Keratinocyte (primary cell): ENCODE results near the gene KLHDC4. TPM values are rescaled to one million over a fixed set of nuclear protein-coding genes. Genes with fewer than 3 reads are reported as not detected.

Experiments used
- DNase-seq: peaks from one replicate; pipeline ENCODE4 v3.0.0-alpha.2; 2011; ENCODE audit warnings: low read depth, missing footprints, low spot score
- FAIRE-seq: peaks from 2 replicates; lab custom pipeline; 2011; peaks lifted over from hg19 to GRCh38; lab: Jason Lieb, UNC
- H2AFZ ChIP-seq: 2 replicates; pipeline ENCODE4 v1.6.0; 2012; ENCODE audit warnings: low read length, control low read depth, inconsistent platforms; ENCODE audit not compliant: control insufficient read depth
- H3K27ac ChIP-seq: 2 replicates; pipeline ENCODE4 v1.5.1; 2011; ENCODE audit warnings: low read length; ENCODE audit not compliant: control insufficient read depth, insufficient read depth
- H3K27me3 ChIP-seq: 3 replicates; pipeline ENCODE4 v1.6.0; 2011; ENCODE audit warnings: low read length; ENCODE audit not compliant: control insufficient read depth, insufficient read depth; ENCODE audit errors: extremely low read depth
- H3K36me3 ChIP-seq, 2 experiments: 2 replicates in 1 of 2; 3 replicates in 1 of 2; pipeline ENCODE4 v1.5.1; 2011; ENCODE audit warnings: low read length in 2 of 2, mild to moderate bottlenecking in 1 of 2; ENCODE audit not compliant: control insufficient read depth in 2 of 2, insufficient read depth in 2 of 2; ENCODE audit errors: extremely low read depth in 1 of 2
- H3K4me1 ChIP-seq: 3 replicates; pipeline ENCODE4 v1.5.1; 2011; ENCODE audit warnings: low read length; ENCODE audit not compliant: control insufficient read depth, insufficient read depth; ENCODE audit errors: extremely low read depth
- H3K4me2 ChIP-seq: 3 replicates; pipeline ENCODE4 v1.6.0; 2011; ENCODE audit warnings: low read depth, low read length; ENCODE audit not compliant: control insufficient read depth, insufficient read depth; ENCODE audit errors: extremely low read depth
- H3K4me3 ChIP-seq, 3 experiments: fragments of 200-600 bp in 1 of 3; sonication (generic) in 1 of 3; 2 replicates in 2 of 3; 3 replicates in 1 of 3; pipeline ENCODE4 v1.5.1; 2011 to 2016; ENCODE audit warnings: low read length in 3 of 3, mild to moderate bottlenecking in 3 of 3, control low read depth in 2 of 3, inconsistent platforms in 1 of 3, low read depth in 1 of 3, mixed read lengths in 1 of 3, mixed run types in 1 of 3, moderate library complexity in 1 of 3; ENCODE audit not compliant: control insufficient read depth in 2 of 3, insufficient read depth in 2 of 3; ENCODE audit errors: extremely low read depth in 1 of 3
- H3K79me2 ChIP-seq: 2 replicates; pipeline ENCODE4 v1.6.0; 2012; ENCODE audit warnings: low read length; ENCODE audit not compliant: control insufficient read depth, insufficient read depth
- H3K9ac ChIP-seq: 3 replicates; pipeline ENCODE4 v1.6.0; 2011; ENCODE audit warnings: low read length; ENCODE audit not compliant: control insufficient read depth, insufficient read depth; ENCODE audit errors: extremely low read depth
- H3K9me1 ChIP-seq: 3 replicates; pipeline ENCODE4 v1.6.0; 2011; ENCODE audit warnings: low read length; ENCODE audit not compliant: control insufficient read depth, insufficient read depth; ENCODE audit errors: extremely low read depth
- H3K9me3 ChIP-seq: 2 replicates; pipeline ENCODE4 v1.5.1; 2012; ENCODE audit warnings: low read depth, low read length; ENCODE audit not compliant: control insufficient read depth
- H4K20me1 ChIP-seq: 3 replicates; pipeline ENCODE4 v1.6.0; 2011; ENCODE audit warnings: low read length; ENCODE audit not compliant: control insufficient read depth, insufficient read depth; ENCODE audit errors: extremely low read depth
- CTCF ChIP-seq, 3 experiments: IDR thresholded peaks in 1 of 3; conservative IDR thresholded peaks in 1 of 3; optimal IDR thresholded peaks in 1 of 3; 2 replicates in 2 of 3; 3 replicates in 1 of 3; pipeline versions ENCODE3 to v1.5.1; 2011; ENCODE audit warnings: low read length in 3 of 3, mild to moderate bottlenecking in 3 of 3, moderate library complexity in 2 of 3, control low read depth in 1 of 3, inconsistent platforms in 1 of 3; ENCODE audit not compliant: insufficient read depth in 2 of 3; ENCODE audit errors: extremely low read depth in 1 of 3
- EZH2 ChIP-seq: IDR thresholded peaks from one replicate; pipeline ENCODE4 v1.6.1; 2012; ENCODE audit warnings: inconsistent platforms, mild to moderate bottlenecking, low read length, moderate library complexity
- dilution Hi-C: fragments of 300-500 bp; cut with MboI; formaldehyde crosslinking; loops from one replicate; pipeline ENCODE4 v1.7.0; 2020; ENCODE audit warnings: low sequenced_read_pairs; ENCODE audit not compliant: extremely low pct_ligation_motif_present
- polyA plus RNA-seq, 5 experiments: library from polyadenylated mRNA; depleted of rRNA in 3 of 5; stranded (reverse) in 3 of 5; stranded (forward) in 1 of 5; unstranded in 1 of 5; fragments of >200 nt; gene quantifications; 1 replicate in 1 of 5; 2 replicates in 3 of 5; 3 replicates in 1 of 5; pipeline versions ENCODE4 v1.2.1 to v1.2.3, GENCODE V29; 2011 to 2012; ENCODE audit warnings: missing spikeins in 2 of 5, low read depth in 1 of 5, low replicate concordance in 1 of 5

Gene KLHDC4
- polyA plus RNA-seq, 1 donor (not counting 4 experiments of a cell fraction or from before 2014, with no cell fraction given): 13.4 TPM

- Histone ChIP-seq H3K27ac (no peak overlapping the region), H2AFZ (no peak overlapping the region), H3K4me2 (no peak overlapping the region), H3K9me1 (no peaks in the 10 kb centered on the region), H3K36me3 (no peaks in the 10 kb centered on the region), H4K20me1 (no peaks in the 10 kb centered on the region), H3K9me3 (no peaks in the 10 kb centered on the region), H3K9ac (no peak overlapping the region), H3K4me3 (no peak overlapping the region), H3K4me1 (no peaks in the 10 kb centered on the region), H3K79me2 (no peaks in the 10 kb centered on the region), H3K27me3 (peaks cover 16% of the 10 kb centered on the region)
- no peak for TF ChIP-seq EZH2
- peak in 2 of 3 experiments; percentile 20 to 32 for TF ChIP-seq CTCF (optimal IDR thresholded peaks at IDR 0.05 in 1 of 3, IDR thresholded peaks at IDR 0.05 in 1 of 3, conservative IDR thresholded peaks at IDR 0.05 in 1 of 3; ENCODE audit: extremely low read depth in 1 of 3, insufficient read depth in 2 of 3, low read length in 3 of 3)
- no peak for DNase-seq
- no peak for FAIRE-seq
- dilution Hi-C loops: no loop called here
Measured at GRCh38 chr16:87671221-87671620, 94.6 kb downstream of the KLHDC4 start.

- FAIRE-seq: no peak
- H3K9ac ChIP-seq: no peak overlapping the region
- H3K27ac ChIP-seq: no peak overlapping the region
- no peaks in the 10 kb centered on the region for H3K36me3 ChIP-seq
- TF ChIP-seq EZH2 (no peak), CTCF (optimal IDR thresholded peaks at IDR 0.05 in 1 of 3, IDR thresholded peaks at IDR 0.05 in 1 of 3, conservative IDR thresholded peaks at IDR 0.05 in 1 of 3; ENCODE audit: extremely low read depth in 1 of 3, insufficient read depth in 2 of 3, low read length in 3 of 3) (no peak)
- no peak overlapping the region for H3K4me3 ChIP-seq
- H3K9me1 ChIP-seq: no peaks in the 10 kb centered on the region
- no peaks in the 10 kb centered on the region for H4K20me1 ChIP-seq
- peaks cover 16% of the 10 kb centered on the region for H3K27me3 ChIP-seq
- no peak for DNase-seq
- H3K4me1 ChIP-seq: no peaks in the 10 kb centered on the region
- dilution Hi-C loops: no loop called here
- H3K9me3 ChIP-seq: no peaks in the 10 kb centered on the region
- no peak overlapping the region for H3K4me2 ChIP-seq
- no peak overlapping the region for H2AFZ ChIP-seq
- no peaks in the 10 kb centered on the region for H3K79me2 ChIP-seq
Measured at GRCh38 chr16:87669672-87670071, 96.1 kb downstream of the KLHDC4 start.
